ENCODE results near the gene SLC6A8.

The SLC6A8 gene

GRCh38 chrX:153687121-153688039 lies at the start of gene SLC6A8:
Gene SLC6A8, plus strand, starts transcription at chrX:153687926. Its CDS starts 649 bp downstream, at chrX:153688575.
- Histone ChIP-seq H3K9me3 (ENCODE audit: control insufficient read depth, low read length) (no peaks in the 10 kb centered on the region), H3K27me3 (ENCODE audit: control insufficient read depth, insufficient read depth, low read length) (no peaks in the 10 kb centered on the region), H3K36me3 (ENCODE audit: control insufficient read depth, insufficient read depth, low read length) (no peaks in the 10 kb centered on the region), H3K4me1 (ENCODE audit: control insufficient read depth, insufficient read depth, low read length) (peaks cover 14% of the 10 kb centered on the region), H3K9ac (ENCODE audit: low read length) (no peak within 1 kb of the TSS), H3K4me3 (ENCODE audit: low read length) (no peak within 1 kb of the TSS)

- Histone ChIP-seq H3K9me3 (ENCODE audit: control insufficient read depth, low read length) (no peaks in the 10 kb centered on the region), H3K9ac (ENCODE audit: low read length) (no peak overlapping the region), H3K27me3 (ENCODE audit: control insufficient read depth, insufficient read depth, low read length) (peaks cover 16% of the 10 kb centered on the region), H3K4me1 (ENCODE audit: control insufficient read depth, insufficient read depth, low read length) (no peaks in the 10 kb centered on the region), H3K4me3 (ENCODE audit: low read length) (no peak overlapping the region), H3K36me3 (ENCODE audit: control insufficient read depth, insufficient read depth, low read length) (no peaks in the 10 kb centered on the region)
Measured at GRCh38 chrX:153638041-153638371, 49.7 kb upstream of the SLC6A8 start.

- Histone ChIP-seq H3K4me1 (ENCODE audit: control insufficient read depth, insufficient read depth, low read length) (no peaks in the 10 kb centered on the region), H3K36me3 (ENCODE audit: control insufficient read depth, insufficient read depth, low read length) (no peaks in the 10 kb centered on the region), H3K4me3 (ENCODE audit: low read length) (no peak overlapping the region), H3K27me3 (ENCODE audit: control insufficient read depth, insufficient read depth, low read length) (peaks cover 22% of the 10 kb centered on the region), H3K9me3 (ENCODE audit: control insufficient read depth, low read length) (no peaks in the 10 kb centered on the region), H3K9ac (ENCODE audit: low read length) (no peak overlapping the region)
Measured at GRCh38 chrX:153638436-153639176, 49.1 kb upstream of the SLC6A8 start.

GRCh38 chrX:153639177-153640044 lies 48.3 kb upstream of the SLC6A8 start:
- Histone ChIP-seq H3K27me3 (ENCODE audit: control insufficient read depth, insufficient read depth, low read length) (peaks cover 27% of the 10 kb centered on the region), H3K9me3 (ENCODE audit: control insufficient read depth, low read length) (no peaks in the 10 kb centered on the region), H3K36me3 (ENCODE audit: control insufficient read depth, insufficient read depth, low read length) (no peaks in the 10 kb centered on the region), H3K4me3 (ENCODE audit: low read length) (no peak overlapping the region), H3K9ac (ENCODE audit: low read length) (no peak overlapping the region), H3K4me1 (ENCODE audit: control insufficient read depth, insufficient read depth, low read length) (no peaks in the 10 kb centered on the region)

- Histone ChIP-seq H3K9ac (ENCODE audit: low read length) (no peak overlapping the region), H3K4me3 (ENCODE audit: low read length) (no peak overlapping the region), H3K27me3 (ENCODE audit: control insufficient read depth, insufficient read depth, low read length) (peaks cover 34% of the 10 kb centered on the region), H3K36me3 (ENCODE audit: control insufficient read depth, insufficient read depth, low read length) (no peaks in the 10 kb centered on the region), H3K4me1 (ENCODE audit: control insufficient read depth, insufficient read depth, low read length) (no peaks in the 10 kb centered on the region), H3K9me3 (ENCODE audit: control insufficient read depth, low read length) (no peaks in the 10 kb centered on the region)
Measured at GRCh38 chrX:153640045-153640686, 47.6 kb upstream of the SLC6A8 start.

GRCh38 chrX:153640736-153641575 lies 46.8 kb upstream of the SLC6A8 start:
- Histone ChIP-seq H3K9me3 (ENCODE audit: control insufficient read depth, low read length) (no peaks in the 10 kb centered on the region), H3K9ac (ENCODE audit: low read length) (no peak overlapping the region), H3K27me3 (ENCODE audit: control insufficient read depth, insufficient read depth, low read length) (peaks cover 37% of the 10 kb centered on the region), H3K4me3 (ENCODE audit: low read length) (no peak overlapping the region), H3K36me3 (ENCODE audit: control insufficient read depth, insufficient read depth, low read length) (no peaks in the 10 kb centered on the region), H3K4me1 (ENCODE audit: control insufficient read depth, insufficient read depth, low read length) (no peaks in the 10 kb centered on the region)

GRCh38 chrX:153641627-153642026 lies 46.1 kb upstream of the SLC6A8 start:
- Histone ChIP-seq H3K4me3 (ENCODE audit: low read length) (no peak overlapping the region), H3K27me3 (ENCODE audit: control insufficient read depth, insufficient read depth, low read length) (peaks cover 44% of the 10 kb centered on the region)

GRCh38 chrX:153642051-153642654 lies 45.6 kb upstream of the SLC6A8 start:
- Histone ChIP-seq H3K27me3 (ENCODE audit: control insufficient read depth, insufficient read depth, low read length) (peaks cover 47% of the 10 kb centered on the region), H3K4me3 (ENCODE audit: low read length) (no peak overlapping the region), H3K36me3 (ENCODE audit: control insufficient read depth, insufficient read depth, low read length) (no peaks in the 10 kb centered on the region), H3K9ac (ENCODE audit: low read length) (no peak overlapping the region), H3K9me3 (ENCODE audit: control insufficient read depth, low read length) (no peaks in the 10 kb centered on the region), H3K4me1 (ENCODE audit: control insufficient read depth, insufficient read depth, low read length) (no peaks in the 10 kb centered on the region)

More at GRCh38 chrX:153641627-153642026, 46.1 kb upstream of the SLC6A8 start:
- H3K36me3 ChIP-seq (ENCODE audit: control insufficient read depth, insufficient read depth, low read length): no peaks in the 10 kb centered on the region
- H3K9ac ChIP-seq (ENCODE audit: low read length): no peak overlapping the region
- H3K4me1 ChIP-seq (ENCODE audit: control insufficient read depth, insufficient read depth, low read length): no peaks in the 10 kb centered on the region
- H3K9me3 ChIP-seq (ENCODE audit: control insufficient read depth, low read length): no peaks in the 10 kb centered on the region

GRCh38 chrX:153642655-153643430 lies 44.9 kb upstream of the SLC6A8 start:
- Histone ChIP-seq H3K9me3 (ENCODE audit: control insufficient read depth, low read length) (no peaks in the 10 kb centered on the region), H3K27me3 (ENCODE audit: control insufficient read depth, insufficient read depth, low read length) (peaks cover 54% of the 10 kb centered on the region), H3K36me3 (ENCODE audit: control insufficient read depth, insufficient read depth, low read length) (no peaks in the 10 kb centered on the region), H3K9ac (ENCODE audit: low read length) (no peak overlapping the region), H3K4me3 (ENCODE audit: low read length) (no peak overlapping the region), H3K4me1 (ENCODE audit: control insufficient read depth, insufficient read depth, low read length) (no peaks in the 10 kb centered on the region)

All from mucosa of stomach (tissue), 1 donor.